ENCODE measurements around the gene HAS3. TPM values are rescaled to one million over a fixed set of nuclear protein-coding genes. Genes with fewer than 3 reads are reported as not detected.
A peak's percentile ranks its signal among the peaks of the same experiment; 100 is the strongest.

HAS3 gene
- total RNA-seq, 1 experiment from 2014 or later, result 100 TPM

DNA sequence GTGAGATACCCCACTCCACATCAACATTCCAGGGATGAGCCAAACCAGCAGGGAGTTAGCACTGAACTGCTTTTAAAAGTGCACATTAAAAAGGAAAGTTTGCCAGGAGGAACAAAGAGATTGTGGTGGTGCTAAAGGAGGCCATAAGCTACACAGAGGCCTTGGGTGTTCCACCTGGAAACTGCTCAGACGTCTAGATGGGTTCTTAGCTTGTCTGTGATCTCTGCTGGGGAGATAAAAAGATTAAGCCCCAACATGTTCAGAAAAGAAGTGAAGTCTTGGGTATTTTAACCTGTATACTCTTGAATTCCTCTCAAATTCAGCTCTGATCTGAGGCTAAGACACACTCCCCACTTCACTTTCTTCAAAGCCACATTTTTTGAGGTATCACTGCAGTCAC lies 10.4 kb downstream of the HAS3 start:
- no peak overlapping the region for H2BK20ac ChIP-seq (ENCODE audit: low read depth, low read length, poor library complexity, severe bottlenecking)
- no peaks in the 10 kb centered on the region for H3K9me3 ChIP-seq (ENCODE audit: control insufficient read depth, low read depth, low read length)
- no peak for TF ChIP-seq CTCF (conservative IDR thresholded peaks at IDR 0.05)
- no peak overlapping the region for H3K18ac ChIP-seq (ENCODE audit: insufficient read length, low read depth, low read length)
- H3K27ac ChIP-seq (ENCODE audit: insufficient read length, low read depth, low read length), result no peak overlapping the region
- H2BK120ac ChIP-seq (ENCODE audit: low read depth, low read length, poor library complexity, severe bottlenecking), result no peak overlapping the region
- no peaks in the 10 kb centered on the region for H3K27me3 Mint-ChIP-seq (ENCODE audit: low read depth)
- H3K4ac ChIP-seq (ENCODE audit: low read depth, low read length), result no peak overlapping the region
- no peak for DNase-seq
- H3K9me3 Mint-ChIP-seq, result no peaks in the 10 kb centered on the region; a peak in 2 of 5 replicates
- no peak overlapping the region for H3K56ac ChIP-seq (ENCODE audit: insufficient read length, low read depth, low read length)
- no peak overlapping the region for H4K8ac ChIP-seq (replicated peaks; ENCODE audit: insufficient read length, low read depth, low read length)
- no peak overlapping the region for H3K9ac ChIP-seq (ENCODE audit: extremely low read depth, insufficient read length, low read length)
- H4K91ac ChIP-seq (ENCODE audit: insufficient read length, low read depth, low read length), result no peak overlapping the region
- H3K27ac Mint-ChIP-seq, result peak overlapping the region in 1 of 3 experiments; percentile 77; a peak in 2 of 7 replicates
- H3K27me3 ChIP-seq (ENCODE audit: insufficient read depth, low read length), result no peaks in the 10 kb centered on the region
- no CpG with 5 or more reads among the region's 1 CpG for WGBS (ENCODE audit: extremely low coverage, insufficient read length, low lambda C conversion rate)
- no peak overlapping the region for H3K14ac ChIP-seq (ENCODE audit: insufficient read depth, low read length)
- no peak overlapping the region for H2AK5ac ChIP-seq (ENCODE audit: insufficient read length, low read length)
- no peak overlapping the region for H3T11ph ChIP-seq (ENCODE audit: low read length)
- H3K4me2 ChIP-seq (ENCODE audit: insufficient read depth, insufficient read length, low read length), result no peak overlapping the region
- no peaks in the 10 kb centered on the region; the same call in 1 of the 2 replicates for H3K79me2 ChIP-seq (ENCODE audit: insufficient read depth, low read length)
- H3K4me1 Mint-ChIP-seq, result peaks cover 0 to 11% of the 10 kb centered on the region in 2 experiments; a peak in 1 of 4 replicates
- H2BK5ac ChIP-seq (ENCODE audit: insufficient read length, low read length), result no peak overlapping the region
- no peaks in the 10 kb centered on the region for H3K4me1 ChIP-seq (ENCODE audit: insufficient read depth, low read length)
- H2BK12ac ChIP-seq (ENCODE audit: insufficient read length, low read depth, low read length), result no peak overlapping the region
- no peak overlapping the region for H3K4me3 Mint-ChIP-seq
- H3K23ac ChIP-seq (ENCODE audit: insufficient read length, low read depth, low read length), result no peak overlapping the region
- H2BK15ac ChIP-seq (ENCODE audit: low read depth, low read length), result no peak overlapping the region
- no peak overlapping the region for H4K5ac ChIP-seq (ENCODE audit: insufficient read length, low read depth, low read length)
- no peaks in the 10 kb centered on the region for H3K23me2 ChIP-seq (ENCODE audit: insufficient read length, low read depth, low read length, poor library complexity, severe bottlenecking)
- H3K36me3 Mint-ChIP-seq (ENCODE audit: insufficient read depth in 1 of 3, low read depth in 3 of 3), result peaks cover 83 to 97% (median 87%) of the 10 kb centered on the region in 3 experiments
- no peak overlapping the region for H2AFZ ChIP-seq (ENCODE audit: low read length)
- no peaks in the 10 kb centered on the region for H3K79me1 ChIP-seq (ENCODE audit: insufficient read depth, low read depth, low read length, poor library complexity, severe bottlenecking)
- H4K20me1 ChIP-seq (ENCODE audit: control insufficient read depth, insufficient read depth, insufficient read length), result no peaks in the 10 kb centered on the region

Measured in H9 (cell line).